Stimulated activated CD8-positive, alpha-beta memory T cell treated with anti-CD3 and anti-CD28 coated beads, Interleukin-7, amount 100 ng/mL, for 48 hours (primary cell): ENCODE measurements around the gene KLRF2.

ENCODE experiments used
- DNase-seq, 2 donors: peaks; one replicate each; pipeline ENCODE4 v3.0.0-alpha.2; 2020; ENCODE audit warnings: low read depth in 1 of 2; ENCODE audit errors: extremely low read depth in 1 of 2

KLRF2 gene

DNA sequence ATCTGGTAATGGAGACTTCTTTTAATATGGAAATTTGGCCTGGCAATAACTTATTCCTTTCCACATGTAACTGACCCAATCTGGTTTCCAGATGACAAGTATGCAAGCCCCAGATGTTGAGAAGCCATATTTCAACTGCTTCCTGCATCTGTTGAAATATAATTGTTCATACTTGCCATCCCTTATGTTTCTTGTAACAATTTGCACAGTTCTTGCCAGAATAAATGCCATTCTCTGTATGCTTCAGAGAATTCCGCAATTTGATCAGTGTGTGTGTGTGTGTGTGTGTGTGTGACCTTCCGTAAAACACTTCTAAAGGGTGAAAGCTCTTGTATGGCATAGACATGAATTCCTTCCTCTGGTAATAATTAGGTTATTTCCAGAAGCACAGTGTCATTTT is 52.7 kb downstream of the KLRF2 start:
- DNase-seq: no peak

- DNase-seq: no peak
These were observed 53.7 kb downstream of the KLRF2 start for GRCh38 chr12:9935026-9935425.

- no peak for DNase-seq
These were observed 55.3 kb downstream of the KLRF2 start for GRCh38 chr12:9936591-9936990.

DNA sequence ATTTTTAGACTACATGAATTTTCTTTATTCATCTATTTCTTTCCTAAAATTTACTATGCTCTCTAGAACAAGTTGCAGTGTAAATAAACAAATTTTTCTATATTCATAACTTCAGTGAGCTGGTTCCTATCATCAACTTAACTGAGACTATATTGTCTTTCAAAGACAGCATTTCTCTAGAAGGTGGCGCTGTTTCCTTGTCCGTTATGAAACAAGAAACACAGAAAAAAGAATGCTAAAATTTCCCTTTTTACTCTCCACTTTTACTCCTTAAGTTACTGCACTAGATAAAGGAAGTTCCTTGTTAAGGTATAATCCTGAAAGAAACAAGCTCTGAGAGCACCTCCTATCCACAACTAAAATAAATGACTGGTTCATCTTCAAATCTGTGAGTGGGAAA is 59.1 kb downstream of the KLRF2 start:
- DNase-seq: no peak

DNA sequence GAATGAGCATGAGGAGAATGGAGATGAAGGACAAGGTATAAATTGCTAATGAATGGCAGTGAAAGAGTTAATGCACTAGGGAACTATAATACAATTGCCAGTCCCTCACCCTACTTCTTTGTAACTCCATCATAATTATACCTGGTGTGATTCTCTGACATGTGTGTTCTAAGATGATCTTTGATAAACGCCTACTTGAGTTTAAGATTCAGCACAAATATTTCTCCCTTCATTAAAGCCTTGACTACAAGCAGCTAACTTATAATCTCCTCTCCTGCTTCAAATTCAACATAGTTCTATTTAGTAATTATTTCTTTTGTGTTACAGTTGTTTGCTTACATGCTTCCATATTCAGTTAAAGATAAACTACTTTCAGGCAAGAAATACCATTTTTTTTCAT is 60.5 kb downstream of the KLRF2 start:
- no peak for DNase-seq

GRCh38 chr12:9943240-9943639 is 62.0 kb downstream of the KLRF2 start:
- no peak for DNase-seq

DNA sequence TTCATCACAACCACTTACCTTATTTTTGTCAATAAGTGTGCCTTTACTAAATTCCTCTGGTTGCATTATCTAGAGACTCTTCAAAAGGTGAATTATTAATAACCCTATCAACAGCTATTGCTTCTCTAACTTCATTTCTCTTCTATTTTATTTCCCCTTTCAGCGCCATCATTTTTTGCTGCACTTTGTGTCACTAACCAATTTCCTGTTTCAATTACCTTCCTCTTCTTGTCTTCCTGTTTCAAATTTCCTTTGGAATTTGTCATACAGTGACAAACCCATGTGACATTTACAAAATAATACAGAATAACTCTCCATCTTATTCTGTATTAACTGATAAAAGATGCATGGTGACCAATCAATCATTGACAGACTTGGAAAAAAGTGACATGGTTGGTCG is 63.1 kb downstream of the KLRF2 start:
- DNase-seq: no peak
